Mesenchymal stem cell (in vitro differentiated cells and primary cell): Measurements from ENCODE around the gene ACOX1.
A peak's percentile ranks its signal among the peaks of the same experiment; 100 is the strongest.

Experiments
- DNase-seq: peaks from one replicate; pipeline ENCODE4 v3.0.0-alpha.2; 2013
- H2AFZ ChIP-seq: one replicate; pipeline ENCODE4 v1.6.1; 2013; ENCODE audit warnings: low read depth, mild to moderate bottlenecking, control low read depth, inconsistent platforms, low read length, moderate library complexity
- H2AK5ac ChIP-seq: 2 replicates; pipeline ENCODE4 v1.6.1; 2013; ENCODE audit warnings: low read length, moderate library complexity, mild to moderate bottlenecking, inconsistent platforms; ENCODE audit not compliant: severe bottlenecking
- H2BK120ac ChIP-seq: one replicate; pipeline ENCODE4 v1.6.1; 2013; ENCODE audit warnings: low read depth, mild to moderate bottlenecking, inconsistent platforms, low read length, moderate library complexity
- H2BK12ac ChIP-seq, 2 experiments: one replicate each; pipeline ENCODE4 v1.6.1; 2013; ENCODE audit warnings: inconsistent platforms in 2 of 2, low read length in 2 of 2, mild to moderate bottlenecking in 2 of 2, moderate library complexity in 2 of 2, control low read depth in 1 of 2
- H2BK15ac ChIP-seq: one replicate; pipeline ENCODE4 v1.6.1; 2013; ENCODE audit warnings: mild to moderate bottlenecking, low read depth, inconsistent platforms; ENCODE audit not compliant: poor library complexity, severe bottlenecking
- H2BK5ac ChIP-seq: 2 replicates; pipeline ENCODE4 v1.6.1; 2013; ENCODE audit warnings: low read depth, mild to moderate bottlenecking, low read length, control low read depth, inconsistent platforms; ENCODE audit not compliant: poor library complexity, severe bottlenecking
- H3K14ac ChIP-seq, 2 experiments: one replicate each; pipeline ENCODE4 v1.6.1; 2013; ENCODE audit warnings: inconsistent platforms in 2 of 2, low read length in 2 of 2, control low read depth in 1 of 2, mild to moderate bottlenecking in 1 of 2, moderate library complexity in 1 of 2
- H3K18ac ChIP-seq, 2 experiments: one replicate each; pipeline ENCODE4 v1.6.1; 2013; ENCODE audit warnings: inconsistent platforms in 2 of 2, low read length in 2 of 2, control low read depth in 1 of 2, low read depth in 1 of 2, mild to moderate bottlenecking in 1 of 2
- H3K23ac ChIP-seq, 2 experiments: one replicate each; pipeline ENCODE4 v1.6.1; 2013; ENCODE audit warnings: inconsistent platforms in 2 of 2, low read length in 2 of 2, mild to moderate bottlenecking in 2 of 2, moderate library complexity in 2 of 2, control low read depth in 1 of 2
- H3K27ac ChIP-seq: 2 replicates; pipeline ENCODE4 v1.5.1; 2013; ENCODE audit warnings: mild to moderate bottlenecking, moderate library complexity, low read length, control low read depth, inconsistent platforms; ENCODE audit not compliant: poor library complexity, severe bottlenecking
- H3K27me3 ChIP-seq, 2 experiments: 2 replicates each; pipeline versions ENCODE4 v1.6.1 to v1.7.0; 2013; ENCODE audit warnings: low read length in 2 of 2, mild to moderate bottlenecking in 2 of 2, moderate library complexity in 2 of 2, control low read depth in 1 of 2, inconsistent platforms in 1 of 2; ENCODE audit not compliant: control insufficient read depth in 1 of 2, insufficient read depth in 1 of 2
- H3K36me3 ChIP-seq, 2 experiments: 2 replicates each; pipeline versions ENCODE4 v1.6.1 to v1.7.0; 2013; ENCODE audit warnings: low read length in 2 of 2, control low read depth in 1 of 2, inconsistent platforms in 1 of 2, low read depth in 1 of 2, mild to moderate bottlenecking in 1 of 2; ENCODE audit not compliant: insufficient read depth in 2 of 2, control insufficient read depth in 1 of 2
- H3K4ac ChIP-seq, 2 experiments: one replicate each; pipeline ENCODE4 v1.6.1; 2013; ENCODE audit warnings: inconsistent platforms in 2 of 2, low read length in 2 of 2, mild to moderate bottlenecking in 2 of 2, moderate library complexity in 2 of 2, control low read depth in 1 of 2, low read depth in 1 of 2
- H3K4me1 ChIP-seq: 2 replicates; pipeline ENCODE4 v1.6.1; 2013; ENCODE audit warnings: low read depth, low read length, control low read depth; ENCODE audit not compliant: control insufficient read depth, insufficient read depth
- H3K4me2 ChIP-seq: 2 replicates; pipeline ENCODE4 v1.6.1; 2013; ENCODE audit warnings: low read length, mild to moderate bottlenecking, inconsistent platforms; ENCODE audit not compliant: poor library complexity, severe bottlenecking
- H3K4me3 ChIP-seq, 2 experiments: 2 replicates each; pipeline versions ENCODE4 v1.5.1 to v1.7.0; 2013; ENCODE audit warnings: low read length in 2 of 2, mild to moderate bottlenecking in 2 of 2, control low read depth in 1 of 2, low read depth in 1 of 2; ENCODE audit not compliant: insufficient read depth in 1 of 2
- H3K79me1 ChIP-seq: replicated peaks from 2 replicates; pipeline ENCODE4 v1.6.1; 2013; ENCODE audit warnings: mild to moderate bottlenecking, control low read depth, low read length, inconsistent platforms; ENCODE audit not compliant: poor library complexity, severe bottlenecking
- H3K9ac ChIP-seq: 2 replicates; pipeline ENCODE4 v1.7.0; 2013; ENCODE audit warnings: mild to moderate bottlenecking, low read length, moderate library complexity
- H3K9me3 ChIP-seq: 2 replicates; pipeline ENCODE4 v1.7.0; 2013; ENCODE audit warnings: mild to moderate bottlenecking, low read length; ENCODE audit not compliant: control insufficient read depth
- H4K8ac ChIP-seq: one replicate; pipeline ENCODE4 v1.6.1; 2013; ENCODE audit warnings: inconsistent platforms, mild to moderate bottlenecking, low read length, moderate library complexity
- H4K91ac ChIP-seq: one replicate; pipeline ENCODE4 v1.6.1; 2013; ENCODE audit warnings: mild to moderate bottlenecking, low read length, inconsistent platforms
- WGBS: methylation state at CpG from one replicate; pipeline ENCODE4 v1.1.7; 2013; ENCODE audit warnings: mixed read lengths; 5-methylcytosine and 5-hydroxymethylcytosine counted together

The ACOX1 gene

DNA sequence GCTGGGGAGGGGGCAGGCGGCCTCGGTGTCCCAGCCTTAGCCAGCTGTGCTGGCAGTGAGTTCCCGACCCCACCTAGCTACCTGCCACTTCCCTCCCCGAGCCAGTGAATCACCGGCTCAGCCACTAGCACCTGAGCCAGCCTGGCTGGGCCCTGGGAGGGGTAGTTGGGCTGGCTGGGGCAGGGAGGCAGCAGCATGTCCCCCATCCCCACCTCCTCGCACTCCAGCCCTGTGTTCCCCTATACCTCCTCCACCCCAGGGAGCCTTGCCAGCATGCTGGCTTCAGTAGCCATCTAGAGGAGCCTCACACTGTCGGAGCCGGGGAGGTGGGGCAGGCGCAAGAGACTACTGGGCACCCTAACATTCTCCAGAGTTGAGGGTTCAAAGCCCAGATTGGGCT, 45.4 kb upstream of the ACOX1 start:
- H2BK5ac ChIP-seq: no peak overlapping the region
- no peak overlapping the region for H4K8ac ChIP-seq
- H3K9me3 ChIP-seq: no peaks in the 10 kb centered on the region
- no peak overlapping the region for H2BK120ac ChIP-seq
- no peak overlapping the region for H2BK12ac ChIP-seq
- H3K9ac ChIP-seq: no peak overlapping the region
- no peak overlapping the region for H2BK15ac ChIP-seq
- no peak for DNase-seq
- peaks cover 0 to 41% of the 10 kb centered on the region in 2 experiments for H3K27me3 ChIP-seq
- no peaks in the 10 kb centered on the region for H3K79me1 ChIP-seq
- H3K23ac ChIP-seq: no peak overlapping the region
- peak overlapping the region; percentile 31 for H2AK5ac ChIP-seq
- no peak overlapping the region for H2AFZ ChIP-seq
- no peak overlapping the region for H3K27ac ChIP-seq
- H4K91ac ChIP-seq: no peak overlapping the region
- H3K4ac ChIP-seq: no peak overlapping the region
- H3K14ac ChIP-seq: no peak overlapping the region
- no peak overlapping the region for H3K4me2 ChIP-seq
- no peaks in the 10 kb centered on the region for H3K36me3 ChIP-seq
- no peak overlapping the region for H3K18ac ChIP-seq
- 93% methylated on average over 3 of the region's 9 CpGs for WGBS
- peaks cover 18% of the 10 kb centered on the region for H3K4me1 ChIP-seq
- no peak overlapping the region for H3K4me3 ChIP-seq

DNA sequence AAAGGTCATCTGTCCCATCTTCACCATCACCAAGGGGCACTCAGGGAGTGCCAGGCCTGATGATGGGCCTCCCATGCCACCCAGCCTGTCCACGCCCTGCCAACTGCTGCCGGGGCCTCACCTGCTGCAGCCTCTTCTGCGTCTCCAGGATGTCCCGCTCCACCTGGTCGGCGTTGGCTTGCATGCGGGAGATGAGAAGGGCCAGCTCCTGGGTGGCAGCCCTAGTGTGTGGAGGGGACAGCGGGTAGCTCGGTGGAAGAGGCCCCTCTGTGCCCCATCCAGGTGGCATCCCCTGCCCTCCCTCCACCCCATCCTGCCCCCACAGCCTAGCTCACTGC, 44.9 kb upstream of the ACOX1 start:
- WGBS: 98% methylated on average over 9 of the region's 9 CpGs
- Histone ChIP-seq H3K9me3 (no peaks in the 10 kb centered on the region), H2AK5ac (no peak overlapping the region), H3K4me2 (no peak overlapping the region), H3K18ac (peak overlapping the region in 1 of 2 experiments; percentile 48), H2AFZ (no peak overlapping the region), H3K79me1 (no peaks in the 10 kb centered on the region), H4K91ac (peak overlapping the region; percentile 27), H3K23ac (no peak overlapping the region), H3K36me3 (no peaks in the 10 kb centered on the region), H3K4ac (no peak overlapping the region), H4K8ac (no peak overlapping the region), H2BK120ac (no peak overlapping the region), H3K4me1 (peaks cover 21% of the 10 kb centered on the region), H3K27me3 (peaks cover 0 to 46% of the 10 kb centered on the region in 2 experiments), H2BK5ac (no peak overlapping the region), H3K4me3 (no peak overlapping the region), H3K9ac (no peak overlapping the region), H3K27ac (no peak overlapping the region), H2BK12ac (no peak overlapping the region), H3K14ac (no peak overlapping the region), H2BK15ac (no peak overlapping the region)
- no peak for DNase-seq

DNA sequence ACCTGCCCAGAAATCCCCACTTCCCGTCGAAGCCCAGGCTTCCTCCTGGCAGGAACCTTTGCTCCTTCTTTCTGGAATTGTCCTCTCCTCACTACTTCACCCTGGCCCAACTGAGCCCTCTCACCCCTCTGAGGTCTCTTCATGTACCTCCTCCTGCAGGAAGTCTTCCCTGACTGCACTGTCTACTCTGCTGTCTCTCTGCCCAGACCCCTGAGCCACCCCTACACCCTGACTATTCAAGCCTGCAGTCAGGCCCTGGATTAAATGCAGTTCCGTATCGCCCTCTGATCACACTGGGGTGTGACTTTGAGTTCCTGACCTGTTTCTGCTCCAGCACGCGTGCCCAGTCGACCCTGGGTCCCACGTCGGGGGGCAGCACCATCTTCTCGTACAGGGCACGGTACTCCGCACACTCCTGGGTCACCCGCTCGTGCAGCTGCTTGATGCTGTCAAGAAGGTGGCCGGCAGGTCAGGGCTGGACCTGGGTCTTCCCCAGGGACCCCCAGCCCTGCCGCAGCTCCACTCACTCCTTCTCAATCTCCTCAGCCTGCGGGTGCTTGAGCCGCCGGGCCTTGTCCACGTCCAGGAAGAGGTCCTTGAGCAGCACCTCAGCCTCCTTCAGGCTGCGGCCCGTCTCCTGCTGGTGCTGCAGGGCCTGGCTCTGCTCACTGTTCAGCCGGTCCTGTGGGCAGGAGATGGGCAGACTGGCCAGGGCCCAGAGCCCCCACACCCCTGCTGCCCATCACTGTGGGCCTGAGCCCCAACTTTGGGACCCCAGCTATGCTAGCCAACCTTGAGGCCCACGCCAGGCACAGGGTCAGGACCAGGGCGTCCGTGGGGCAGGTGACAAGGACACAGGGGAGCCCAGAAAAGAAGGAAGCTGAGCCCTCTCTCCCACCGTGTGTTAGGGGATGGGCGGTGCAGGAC, 44.3 kb upstream of the ACOX1 start:
- H3K4me2 ChIP-seq: no peak overlapping the region
- no peak overlapping the region for H2BK120ac ChIP-seq
- H3K36me3 ChIP-seq: no peaks in the 10 kb centered on the region
- no peak overlapping the region for H2AFZ ChIP-seq
- no peak overlapping the region for H4K8ac ChIP-seq
- no peak overlapping the region for H3K23ac ChIP-seq
- no peak overlapping the region for H3K4me3 ChIP-seq
- H3K4me1 ChIP-seq: peaks cover 16% of the 10 kb centered on the region
- H3K27ac ChIP-seq: no peak overlapping the region
- WGBS: 89% methylated on average over 27 of the region's 28 CpGs
- H2AK5ac ChIP-seq: no peak overlapping the region
- no peak overlapping the region for H4K91ac ChIP-seq
- H3K9me3 ChIP-seq: no peaks in the 10 kb centered on the region
- no peak overlapping the region for H3K18ac ChIP-seq
- H2BK12ac ChIP-seq: no peak overlapping the region
- H2BK5ac ChIP-seq: no peak overlapping the region
- H3K79me1 ChIP-seq: no peaks in the 10 kb centered on the region
- peak overlapping the region; percentile 49 for H2BK15ac ChIP-seq
- H3K4ac ChIP-seq: no peak overlapping the region
- H3K27me3 ChIP-seq: peaks cover 0 to 52% of the 10 kb centered on the region in 2 experiments
- no peak for DNase-seq
- no peak overlapping the region for H3K9ac ChIP-seq
- no peak overlapping the region for H3K14ac ChIP-seq

DNA sequence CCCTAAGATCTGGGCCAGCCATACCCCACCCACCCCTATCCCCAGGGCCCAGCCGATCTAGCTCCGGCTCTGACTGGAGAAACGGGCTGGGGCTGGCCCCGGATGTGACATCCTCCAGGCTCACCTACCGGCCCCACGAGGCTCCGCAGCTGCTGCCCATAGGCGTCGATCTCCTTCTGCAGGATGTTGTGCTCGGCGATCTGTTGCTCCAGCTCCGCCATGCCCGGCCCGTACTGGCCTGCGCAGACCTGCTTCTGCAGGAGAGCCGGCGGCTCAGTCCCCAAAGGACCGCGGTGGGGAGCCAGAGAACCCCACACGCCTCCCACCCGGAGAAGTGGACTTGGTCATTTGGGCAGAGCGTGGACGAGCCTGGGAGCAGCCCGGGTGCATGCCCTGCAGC, 43.3 kb upstream of the ACOX1 start:
- Histone ChIP-seq H2AK5ac (no peak overlapping the region), H3K4me1 (peaks cover 14% of the 10 kb centered on the region), H3K36me3 (no peaks in the 10 kb centered on the region), H3K27me3 (peaks cover 0 to 57% of the 10 kb centered on the region in 2 experiments), H3K4me3 (no peak overlapping the region), H3K9ac (no peak overlapping the region), H3K18ac (no peak overlapping the region), H2BK15ac (no peak overlapping the region), H3K9me3 (no peaks in the 10 kb centered on the region), H4K91ac (no peak overlapping the region), H2BK5ac (no peak overlapping the region), H4K8ac (no peak overlapping the region), H3K23ac (no peak overlapping the region), H2AFZ (no peak overlapping the region), H3K14ac (no peak overlapping the region), H3K27ac (no peak overlapping the region), H3K4me2 (no peak overlapping the region), H3K4ac (no peak overlapping the region), H2BK12ac (no peak overlapping the region), H3K79me1 (no peaks in the 10 kb centered on the region), H2BK120ac (no peak overlapping the region)
- DNase-seq: no peak
- WGBS: 89% methylated on average over 24 of the region's 24 CpGs
